ENCODE measurements around the gene AGK.
A peak's percentile ranks its signal among the peaks of the same experiment; 100 is the strongest.

The AGK gene

GRCh38 chr7:141551094-141551781, at the start of gene AGK:
AGK (plus strand) TSS chr7:141551410; CDS start chr7:141555467, 4,057 bp downstream.
- DNase-seq, result peak; percentile 63

- DNase-seq, result no peak
Observed at GRCh38 chr7:141501451-141501850, 49.8 kb upstream of the AGK start.

- no peak for DNase-seq
Observed at GRCh38 chr7:141511316-141511675, 39.9 kb upstream of the AGK start.

- no peak for DNase-seq
Observed at GRCh38 chr7:141511676-141512396, 39.4 kb upstream of the AGK start.

- DNase-seq, result no peak
Observed at GRCh38 chr7:141512597-141512996, 38.6 kb upstream of the AGK start.

GRCh38 chr7:141513720-141514119, 37.5 kb upstream of the AGK start:
- DNase-seq, result no peak

GRCh38 chr7:141515941-141516340, 35.3 kb upstream of the AGK start:
- no peak for DNase-seq

GRCh38 chr7:141519623-141520022, 31.6 kb upstream of the AGK start:
- no peak for DNase-seq

GRCh38 chr7:141522657-141523342, 28.4 kb upstream of the AGK start:
- DNase-seq, result no peak

GRCh38 chr7:141525973-141526514, 25.2 kb upstream of the AGK start:
- no peak for DNase-seq

- DNase-seq, result no peak
Observed at GRCh38 chr7:141527076-141527475, 24.1 kb upstream of the AGK start.

GRCh38 chr7:141528399-141528798, 22.8 kb upstream of the AGK start:
- no peak for DNase-seq

- peak; percentile 28 for DNase-seq
Observed at GRCh38 chr7:141533149-141533949, 17.9 kb upstream of the AGK start.

GRCh38 chr7:141534757-141535737, 16.2 kb upstream of the AGK start:
- no peak for DNase-seq

- DNase-seq, result no peak
Observed at GRCh38 chr7:141537906-141538305, 13.3 kb upstream of the AGK start.

GRCh38 chr7:141541375-141541774, 9.8 kb upstream of the AGK start:
- DNase-seq, result no peak

GRCh38 chr7:141544831-141545230, 6.4 kb upstream of the AGK start:
- DNase-seq, result no peak

GRCh38 chr7:141549582-141549981, 1.6 kb upstream of the AGK start:
- DNase-seq, result no peak

GRCh38 chr7:141550386-141551093, 670 bp upstream of the AGK start:
- DNase-seq, result no peak

- DNase-seq, result no peak
Observed at GRCh38 chr7:141551782-141552181, 572 bp downstream of the AGK start.

- no peak for DNase-seq
Observed at GRCh38 chr7:141557360-141557759, 6.2 kb downstream of the AGK start.

Measured in activated CD4-positive, alpha-beta T cell treated with anti-CD3 and anti-CD28 coated beads for 1 hour (primary cell).